Glomerular visceral epithelial cell (primary cell): ENCODE data around the gene ZNF107.
"Not testable (repeated sequence)": the region's sequence is repeated elsewhere in the genome, so short reads cannot be mapped to it uniquely, and the experiment has no call there.

ENCODE experiments used
- DNase-seq: peaks from one replicate; pipeline ENCODE4 v3.0.0-alpha.2; 2016; ENCODE audit errors: extremely low spot score

The ZNF107 gene

GRCh38 chr7:64733550-64734240, 67.8 kb downstream of the ZNF107 start:
- no peak for DNase-seq

GRCh38 chr7:64736575-64736974, 70.6 kb downstream of the ZNF107 start:
- no peak for DNase-seq

GRCh38 chr7:64738403-64738802, 72.5 kb downstream of the ZNF107 start:
- DNase-seq: not testable (repeated sequence)

GRCh38 chr7:64738953-64739352, 73.0 kb downstream of the ZNF107 start:
- DNase-seq: not testable (repeated sequence)

- no peak for DNase-seq
Measured at GRCh38 chr7:64744680-64745079, 78.7 kb downstream of the ZNF107 start.

GRCh38 chr7:64747802-64748201, 81.9 kb downstream of the ZNF107 start:
- DNase-seq: no peak

GRCh38 chr7:64753032-64753431, 87.1 kb downstream of the ZNF107 start:
- no peak for DNase-seq

GRCh38 chr7:64755865-64756264, 89.9 kb downstream of the ZNF107 start:
- DNase-seq: no peak

GRCh38 chr7:64758151-64758550, 92.2 kb downstream of the ZNF107 start:
- DNase-seq: no peak
